Measurements from ENCODE around the gene DLGAP1. TPM values are rescaled to one million over a fixed set of nuclear protein-coding genes. Genes with fewer than 3 reads are reported as not detected.

The DLGAP1 gene
- total and polyA plus RNA-seq, 2 of the 8 experiments (the other 6 are each of a cell fraction or from before 2014, with no cell fraction given): 11.8 to 16.9 TPM

GRCh38 chr18:4157352-4157751, 297.8 kb downstream of the DLGAP1 start:
- ChIA-PET CTCF (ENCODE audit: partially characterized antibody) (interaction anchor here (0.6 kb wide), 1 partner anchor 32 kb away, joined by 3 read pairs; no protein-coding TSS in a partner anchor), POLR2A (ENCODE audit: partially characterized antibody) (no interaction called here)
- no peak overlapping the region for H2BK5ac ChIP-seq (ENCODE audit: low read depth, low read length)
- H3K4me1 ChIP-seq (replicated peaks in 1 of 4; ENCODE audit: control insufficient read depth in 3 of 4, insufficient read depth in 4 of 4, low read length in 3 of 4): peaks cover 3 to 5% (median 4%) of the 10 kb centered on the region in 4 experiments; a peak in 4 of 7 replicates
- H2BK12ac ChIP-seq (ENCODE audit: low read depth, low read length): 0 out of 2 replicates have a peak overlapping the region, but pooled peaks have one; percentile 1
- H3K14ac ChIP-seq (ENCODE audit: insufficient read length): no peak overlapping the region
- FAIRE-seq: no peak
- no peak overlapping the region for H3K27ac ChIP-seq (ENCODE audit: low read depth, low read length)
- no peaks in the 10 kb centered on the region; the same call in 1 of the 2 replicates for H3K79me1 ChIP-seq (ENCODE audit: low read depth, low read length)
- H3K36me3 ChIP-seq (ENCODE audit: control insufficient read depth in 2 of 4, insufficient read depth in 4 of 4, low read length in 3 of 4): no peaks in the 10 kb centered on the region
- H2BK20ac ChIP-seq (ENCODE audit: low read length): no peak overlapping the region
- DNase-seq (ENCODE audit: low read depth in 1 of 2, low spot score in 2 of 2): no peak
- H4K5ac ChIP-seq (ENCODE audit: insufficient read length, low read depth, low read length): no peak overlapping the region
- WGBS, 2 experiments (ENCODE audit: extremely low coverage in 1 of 2, insufficient coverage in 1 of 2, insufficient read length in 1 of 2, insufficient replicate concordance in 2 of 2, low coverage in 1 of 2, low lambda C conversion rate in 2 of 2, missing lambda C conversion rate in 1 of 2): 63% methylated on average over 4 of the region's 4 CpGs; no CpG with 5 or more reads in 1 of the 2 experiments
- H2AFZ ChIP-seq (ENCODE audit: low read length): no peak overlapping the region
- H3K4ac ChIP-seq (replicated peaks; ENCODE audit: insufficient read length, low read depth, low read length): no peak overlapping the region
- H2BK15ac ChIP-seq (ENCODE audit: low read length): 0 out of 2 replicates have a peak overlapping the region, but pooled peaks have one; percentile 9
- no peaks in the 10 kb centered on the region for H3K9me3 ChIP-seq (ENCODE audit: insufficient read depth in 2 of 2, low read depth in 1 of 2, low read length in 1 of 2)
- no peak overlapping the region for H4K91ac ChIP-seq (replicated peaks; ENCODE audit: insufficient read length, low read length)
- TF ChIP-seq RAD21 (IDR thresholded peaks at IDR 0.05 in 1 of 2, conservative IDR thresholded peaks at IDR 0.05 in 1 of 2; ENCODE audit: low read depth in 2 of 2, low read length in 2 of 2) (no peak), CBX8 (IDR thresholded peaks at IDR 0.05; ENCODE audit: borderline replicate concordance, low read depth, low read length) (no peak)
- no peak overlapping the region for H3K9ac ChIP-seq (replicated peaks in 1 of 4; ENCODE audit: extremely low read depth in 1 of 4, low read depth in 3 of 4, low read length in 3 of 4)
- no peaks in the 10 kb centered on the region for H3K27me3 ChIP-seq (replicated peaks in 1 of 4; ENCODE audit: control insufficient read depth in 3 of 4, extremely low read depth in 1 of 4, insufficient read depth in 3 of 4, low read length in 3 of 4)
- H3K79me2 ChIP-seq (ENCODE audit: control insufficient read depth in 1 of 2, insufficient read depth in 2 of 2, low read length in 2 of 2): no peaks in the 10 kb centered on the region
- no peak overlapping the region for H3K56ac ChIP-seq (replicated peaks; ENCODE audit: insufficient read length, low read depth, low read length)
- H3K4me3 ChIP-seq (ENCODE audit: extremely low read depth in 1 of 4, insufficient read depth in 2 of 4, low read depth in 3 of 4, low read length in 4 of 4): no peak overlapping the region
- no peak overlapping the region for H4K8ac ChIP-seq (ENCODE audit: extremely low read depth, insufficient read depth, low read length)
- H4K20me1 ChIP-seq (replicated peaks in 1 of 2; ENCODE audit: control insufficient read depth in 1 of 2, insufficient read depth in 2 of 2, low read length in 2 of 2): no peaks in the 10 kb centered on the region
- H3K23me2 ChIP-seq (ENCODE audit: low read depth, low read length): no peaks in the 10 kb centered on the region; the same call in 1 of the 2 replicates
- H3K4me2 ChIP-seq (ENCODE audit: insufficient read depth in 1 of 2, low read depth in 2 of 2, low read length in 2 of 2): 0 out of 4 replicates have a peak overlapping the region, but pooled peaks of 1 of the 2 experiments have one; percentile 14
- 0 out of 2 replicates have a peak overlapping the region, but pooled peaks have one; percentile 62 for H3K18ac ChIP-seq (ENCODE audit: extremely low read depth, low read length)
- no peak overlapping the region for H2BK120ac ChIP-seq (replicated peaks; ENCODE audit: low read depth, low read length)
- H3K23ac ChIP-seq (ENCODE audit: insufficient read length): no peak overlapping the region
- H2AK5ac ChIP-seq (ENCODE audit: low read depth, low read length): no peak overlapping the region; the same call in 1 of the 2 replicates
